Nephron progenitor cell (in vitro differentiated cells): ENCODE results near the gene LRP1B.

Experiments
- DNase-seq: peaks from one replicate; pipeline ENCODE4 v3.0.0; 2021
- H3K27ac Mint-ChIP-seq: 2 replicates; pipeline ENCODE4 v1.8.0; 2021; ENCODE audit warnings: mild to moderate bottlenecking, moderate library complexity, mixed read lengths
- H3K27me3 Mint-ChIP-seq: 2 replicates; pipeline ENCODE4 v1.8.0; 2021; ENCODE audit warnings: mild to moderate bottlenecking, low read depth, mixed read lengths; ENCODE audit not compliant: poor library complexity
- H3K36me3 Mint-ChIP-seq: 2 replicates; pipeline ENCODE4 v1.8.0; 2021; ENCODE audit warnings: low read depth, mixed read lengths
- H3K4me1 Mint-ChIP-seq: 2 replicates; pipeline ENCODE4 v1.8.0; 2021; ENCODE audit warnings: mixed read lengths
- H3K4me3 Mint-ChIP-seq: 2 replicates; pipeline ENCODE4 v1.8.0; 2021; ENCODE audit warnings: mild to moderate bottlenecking, moderate library complexity, mixed read lengths
- H3K9me3 Mint-ChIP-seq: 2 replicates; pipeline ENCODE4 v1.8.0; 2021; ENCODE audit warnings: mild to moderate bottlenecking, moderate library complexity, mixed read lengths
- CTCF ChIP-seq: fragments of 200-600 bp; sonication (generic); IDR thresholded peaks from 2 replicates; pipeline ENCODE4 v1.5.0; 2021; ENCODE audit warnings: antibody characterized with exemption

Gene LRP1B

GRCh38 chr2:140383781-140384180 is 1747.0 kb downstream of the LRP1B start:
- Mint-ChIP-seq H3K27ac (no peak overlapping the region), H3K9me3 (no peaks in the 10 kb centered on the region), H3K4me1 (no peaks in the 10 kb centered on the region), H3K36me3 (no peaks in the 10 kb centered on the region), H3K4me3 (no peak overlapping the region), H3K27me3 (no peaks in the 10 kb centered on the region)
- no peak for DNase-seq
- no peak for TF ChIP-seq CTCF

DNA sequence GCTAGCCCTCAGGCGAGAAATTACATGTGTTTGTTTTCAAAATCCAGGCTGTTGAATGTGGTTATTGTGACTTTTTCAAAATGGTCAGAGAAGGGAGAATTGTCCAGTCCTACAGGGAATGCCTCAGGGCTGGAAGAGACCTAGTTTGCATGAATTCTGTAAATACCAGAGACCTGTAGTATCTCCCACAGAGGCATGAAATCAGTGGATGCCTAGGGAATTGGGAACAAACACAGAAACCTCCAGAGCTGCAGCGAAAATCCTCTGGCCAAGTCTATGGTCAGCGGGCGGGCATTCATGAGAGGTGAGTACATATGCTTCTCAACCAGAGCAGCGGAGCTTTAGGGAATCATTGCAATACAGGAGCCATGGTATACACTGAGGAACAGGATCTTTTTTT is 1754.1 kb downstream of the LRP1B start:
- DNase-seq: no peak
- H3K27ac Mint-ChIP-seq: no peak overlapping the region
- H3K9me3 Mint-ChIP-seq: no peaks in the 10 kb centered on the region
- no peak for TF ChIP-seq CTCF
- no peaks in the 10 kb centered on the region for H3K4me1 Mint-ChIP-seq
- H3K4me3 Mint-ChIP-seq: no peak overlapping the region
- no peaks in the 10 kb centered on the region for H3K27me3 Mint-ChIP-seq
- no peaks in the 10 kb centered on the region for H3K36me3 Mint-ChIP-seq

GRCh38 chr2:140363131-140363530 is 1767.7 kb downstream of the LRP1B start:
- no peak overlapping the region for H3K27ac Mint-ChIP-seq
- no peak for TF ChIP-seq CTCF
- no peak for DNase-seq
- H3K4me3 Mint-ChIP-seq: no peak overlapping the region
- H3K9me3 Mint-ChIP-seq: no peaks in the 10 kb centered on the region
- no peaks in the 10 kb centered on the region for H3K27me3 Mint-ChIP-seq
- peaks cover 7% of the 10 kb centered on the region for H3K4me1 Mint-ChIP-seq
- no peaks in the 10 kb centered on the region for H3K36me3 Mint-ChIP-seq

DNA sequence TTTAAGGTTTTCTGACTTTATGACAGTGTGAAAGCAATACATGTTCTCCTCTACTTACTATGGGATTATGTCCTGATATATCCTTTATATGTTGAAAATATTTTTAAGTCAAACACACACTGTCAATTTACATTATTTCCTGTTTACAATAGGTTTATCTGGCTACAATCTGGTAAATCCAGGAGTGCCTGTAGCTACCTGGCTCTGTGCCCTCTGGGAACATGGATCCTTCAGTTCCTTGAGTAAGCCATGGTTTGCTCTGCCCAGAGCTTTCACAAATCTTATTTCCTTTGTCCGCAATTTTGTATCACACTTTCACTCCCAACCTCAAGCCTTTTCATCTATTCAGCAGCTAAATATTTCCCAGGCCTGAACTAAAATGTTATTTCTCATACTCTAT is 1768.5 kb downstream of the LRP1B start:
- Mint-ChIP-seq H3K27ac (no peak overlapping the region), H3K9me3 (no peaks in the 10 kb centered on the region), H3K4me1 (peaks cover 7% of the 10 kb centered on the region), H3K27me3 (no peaks in the 10 kb centered on the region), H3K36me3 (no peaks in the 10 kb centered on the region), H3K4me3 (no peak overlapping the region)
- DNase-seq: no peak
- no peak for TF ChIP-seq CTCF

GRCh38 chr2:140359056-140359771 is 1771.6 kb downstream of the LRP1B start:
- H3K4me3 Mint-ChIP-seq: no peak overlapping the region
- no peaks in the 10 kb centered on the region for H3K4me1 Mint-ChIP-seq
- no peaks in the 10 kb centered on the region for H3K36me3 Mint-ChIP-seq
- H3K9me3 Mint-ChIP-seq: no peaks in the 10 kb centered on the region
- no peak for DNase-seq
- TF ChIP-seq CTCF: no peak
- no peaks in the 10 kb centered on the region for H3K27me3 Mint-ChIP-seq
- H3K27ac Mint-ChIP-seq: no peak overlapping the region

DNA sequence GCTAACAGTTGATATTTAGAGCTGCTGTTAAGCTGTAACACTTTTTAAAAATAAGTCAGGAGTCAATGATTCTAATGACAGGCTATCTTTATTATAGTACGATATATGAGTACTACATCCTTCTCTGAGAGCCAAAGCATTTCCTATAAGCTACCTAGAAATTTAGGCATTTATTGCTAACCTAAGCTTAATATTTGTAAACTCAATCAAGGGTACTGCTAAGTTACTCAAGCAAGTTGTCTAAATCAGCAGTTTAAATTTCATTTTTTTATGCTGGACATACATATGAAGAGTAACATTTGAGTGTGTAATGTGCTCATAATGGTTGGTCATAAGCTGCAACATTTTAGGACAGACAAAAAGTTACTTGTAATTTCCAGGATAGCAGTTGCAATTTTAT is 1774.1 kb downstream of the LRP1B start:
- Mint-ChIP-seq H3K4me1 (no peaks in the 10 kb centered on the region), H3K4me3 (no peak overlapping the region), H3K27ac (no peak overlapping the region), H3K36me3 (no peaks in the 10 kb centered on the region), H3K27me3 (no peaks in the 10 kb centered on the region), H3K9me3 (no peaks in the 10 kb centered on the region)
- DNase-seq: no peak
- no peak for TF ChIP-seq CTCF
